GM15510 (cell line): ENCODE results near the gene DHX16.
A peak's percentile ranks its signal among the peaks of the same experiment; 100 is the strongest.

Experiments used
- POLR2A ChIP-seq: IDR thresholded peaks from 3 replicates; pipeline ENCODE4 v1.6.1; 2011; ENCODE audit warnings: borderline replicate concordance; ENCODE audit not compliant: insufficient read length; ENCODE audit errors: extremely low read depth

The DHX16 gene

DNA sequence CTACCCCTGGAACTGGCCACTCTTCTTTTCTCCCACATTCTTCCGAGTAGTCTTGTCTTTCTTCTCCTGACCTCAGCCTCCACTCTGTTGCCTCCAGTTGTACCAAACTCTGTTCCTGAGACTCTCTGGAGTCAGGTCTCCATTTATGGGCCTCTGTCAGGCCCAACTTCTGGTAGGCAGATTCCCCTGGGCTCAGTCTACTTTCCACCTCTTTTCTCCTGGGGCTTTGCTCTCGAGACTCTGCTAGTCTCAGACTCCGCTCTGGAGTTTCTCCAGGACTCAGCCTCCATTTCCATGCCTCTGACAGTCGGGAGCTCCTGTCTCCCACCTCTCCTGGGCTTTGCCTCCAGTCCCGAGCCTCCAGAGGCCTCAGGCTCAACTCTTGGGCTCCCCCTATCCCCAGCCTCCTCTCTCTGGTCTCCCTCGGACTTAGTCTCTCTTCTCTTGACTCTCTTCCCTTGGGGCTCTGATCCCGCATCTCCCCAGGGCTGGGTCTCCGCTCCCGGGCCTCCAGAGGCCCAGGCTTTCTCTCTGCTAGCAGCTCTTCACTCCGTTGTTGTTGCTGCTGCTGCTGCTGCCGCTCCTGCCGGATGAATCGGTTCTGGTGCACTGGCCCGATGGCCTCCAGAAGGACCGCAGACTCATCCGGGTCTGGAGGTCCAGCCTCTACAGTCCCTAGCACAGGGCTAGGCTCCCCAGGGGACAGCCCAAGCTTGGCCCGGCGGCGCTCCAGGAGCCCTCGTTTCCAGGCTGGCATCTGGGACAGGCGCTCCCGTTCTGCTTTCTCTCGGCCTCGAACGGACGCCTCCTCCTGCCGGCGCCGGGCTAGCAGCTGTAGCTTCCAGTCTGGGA is 12.6 kb upstream of the DHX16 start:
- no peak for TF ChIP-seq POLR2A

DNA sequence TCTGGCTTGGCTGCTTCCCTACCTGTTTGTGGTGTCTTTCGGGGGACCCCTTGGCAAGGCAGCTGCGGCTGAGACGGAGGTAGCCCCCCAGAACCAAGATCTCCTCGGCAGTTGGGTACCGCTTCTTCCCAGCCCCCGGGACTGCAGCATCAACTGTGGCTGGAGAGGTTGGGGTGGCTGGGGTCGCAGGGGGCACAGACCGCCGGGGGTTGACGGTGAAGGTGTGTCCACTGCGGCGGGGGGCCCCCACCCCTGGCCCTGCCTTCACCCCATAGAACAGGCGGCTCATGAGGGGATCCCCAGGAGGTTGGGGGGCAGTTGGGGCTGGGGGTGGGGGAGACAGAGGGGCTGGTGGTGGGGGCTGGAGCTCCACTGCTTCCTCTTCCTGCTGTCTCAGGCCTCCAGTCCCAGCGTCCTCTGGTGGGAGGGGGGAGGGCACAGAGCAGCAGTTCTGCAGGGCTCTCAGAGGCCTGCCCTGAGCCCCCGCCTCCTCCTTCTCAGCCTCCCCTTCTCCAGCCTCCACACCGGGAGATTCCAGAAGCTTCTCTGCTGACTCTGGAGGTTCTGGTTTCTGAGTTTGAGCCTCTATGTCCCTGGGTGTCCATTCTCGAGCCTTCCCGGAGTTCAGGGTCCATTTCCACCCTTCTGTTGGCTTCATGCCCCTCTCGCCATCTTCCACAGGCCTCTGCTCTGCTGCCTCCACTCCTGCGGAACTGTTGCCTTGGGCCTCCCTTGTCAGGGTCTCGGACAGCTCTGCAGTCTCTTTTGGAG is 11.8 kb upstream of the DHX16 start:
- peak; percentile 38 for TF ChIP-seq POLR2A

DNA sequence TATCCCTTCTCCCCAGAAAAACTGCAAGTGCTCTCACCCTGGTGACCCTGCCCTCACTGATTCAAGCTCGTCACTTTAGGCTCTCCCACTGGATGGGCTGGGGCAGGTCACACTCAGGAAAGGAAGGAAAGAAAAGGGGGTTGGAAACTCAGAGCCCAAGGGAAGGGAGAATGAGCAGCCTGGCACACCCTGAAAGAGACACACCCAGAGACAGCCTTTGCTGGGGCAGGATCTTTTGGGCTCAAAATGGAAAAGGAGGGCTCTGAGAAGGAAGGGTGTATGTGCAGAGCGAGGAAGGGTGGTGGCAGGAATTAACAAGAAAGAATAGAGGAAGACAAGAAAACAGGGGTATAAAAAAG is 11.2 kb upstream of the DHX16 start:
- no peak for TF ChIP-seq POLR2A

DNA sequence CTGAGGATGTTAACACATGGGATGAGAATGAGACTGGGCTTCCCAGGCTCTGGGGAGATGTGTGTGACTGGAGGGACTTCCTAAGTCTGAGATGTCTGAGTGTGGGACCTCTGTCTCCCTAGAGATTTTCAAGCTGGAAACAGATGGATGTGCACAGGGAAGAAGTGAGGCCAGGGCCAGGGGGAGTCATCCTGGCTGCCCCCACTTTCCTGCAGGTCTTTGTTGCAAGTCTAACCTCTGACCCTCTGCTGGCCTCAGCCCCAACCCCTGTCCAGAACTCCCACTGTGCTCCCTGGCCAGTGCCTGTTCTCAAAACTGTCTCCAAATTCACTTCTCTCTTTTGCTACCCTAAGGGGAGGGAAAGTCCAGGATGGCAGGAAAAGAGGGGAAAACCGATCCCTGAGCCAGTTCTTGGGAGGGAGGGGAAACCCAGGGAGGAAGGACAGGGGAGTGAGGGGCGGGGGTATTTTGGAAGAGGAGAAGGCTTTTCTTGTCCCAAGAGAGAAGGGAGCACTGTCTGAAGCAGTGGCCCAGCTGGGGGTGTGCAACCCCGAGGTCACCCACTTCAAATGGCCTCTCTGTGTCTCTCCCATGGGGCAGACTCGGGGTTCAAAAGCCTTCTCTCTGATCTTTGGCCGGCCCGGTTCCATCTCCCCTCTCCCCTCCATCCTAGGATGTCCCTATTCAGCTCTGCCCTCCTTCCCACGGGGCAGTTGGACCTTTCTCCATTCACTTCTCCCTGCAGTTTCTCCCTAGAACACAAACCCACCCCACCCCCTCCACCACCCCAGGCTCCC is 10.6 kb upstream of the DHX16 start:
- no peak for TF ChIP-seq POLR2A

DNA sequence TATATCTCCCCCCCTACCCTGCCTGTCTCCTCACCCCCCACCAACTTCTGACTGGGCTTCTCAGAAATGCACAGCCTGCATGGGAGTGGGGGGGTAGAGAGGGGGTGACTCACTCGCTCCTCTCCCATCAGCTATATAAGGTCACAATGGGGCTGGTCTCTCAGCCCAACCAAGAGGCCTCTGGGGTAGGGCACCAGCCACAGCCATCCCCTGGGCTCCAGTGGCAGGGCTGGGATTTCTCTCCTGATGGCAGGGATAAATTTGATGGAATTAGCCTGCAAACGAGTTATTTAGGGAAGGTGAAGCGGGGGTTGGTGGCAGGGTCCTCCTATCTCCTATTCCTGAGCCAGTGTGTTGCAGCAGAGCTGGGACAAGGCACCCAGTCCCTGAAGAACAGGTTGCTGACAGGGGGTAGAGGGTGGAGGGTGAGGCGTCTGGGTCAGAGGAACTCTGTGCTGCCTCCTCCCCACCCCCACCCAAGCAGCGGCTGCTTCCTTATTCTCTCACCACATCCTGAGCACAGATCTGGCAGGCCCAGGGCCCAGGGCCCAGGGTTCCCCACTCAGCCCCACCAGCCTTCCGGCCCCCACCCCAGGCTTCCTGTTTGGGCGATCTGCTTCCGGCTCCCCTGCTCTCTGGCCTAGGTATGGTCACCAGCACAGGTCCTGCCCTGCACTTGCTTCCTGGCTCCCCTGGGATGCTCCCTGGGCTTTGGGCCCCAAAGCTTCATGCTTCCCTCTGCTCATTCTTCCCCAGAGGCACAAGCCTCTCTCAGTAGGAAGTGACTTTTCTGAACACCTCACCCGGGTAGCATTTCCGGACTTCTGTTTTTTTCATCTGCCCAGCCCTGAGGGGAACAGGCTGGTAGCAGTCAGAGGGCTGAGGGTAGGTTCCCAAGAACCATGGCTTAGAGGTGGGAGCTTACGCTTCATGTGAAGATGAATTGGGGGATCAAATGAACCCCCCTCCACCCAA is 9.6 kb upstream of the DHX16 start:
- TF ChIP-seq POLR2A: peak; percentile 77

DNA sequence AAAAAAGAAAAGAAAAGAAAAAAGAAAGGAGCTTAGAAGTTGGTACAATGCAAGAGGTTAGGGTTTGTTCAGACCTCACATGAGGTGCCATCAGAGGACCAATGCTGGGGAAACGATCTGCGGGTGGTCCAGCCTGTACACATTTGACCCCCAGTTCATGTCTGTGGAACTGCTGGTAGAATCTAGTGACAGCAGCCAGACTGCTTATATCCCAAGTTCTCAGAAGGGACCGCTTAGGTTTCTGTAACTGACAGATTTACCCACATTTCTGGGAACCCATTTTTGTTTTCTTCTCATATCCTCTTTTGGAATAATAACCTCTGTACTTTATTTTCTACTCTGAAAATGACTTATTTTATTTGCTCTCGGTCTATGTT is 8.9 kb upstream of the DHX16 start:
- no peak for TF ChIP-seq POLR2A

DNA sequence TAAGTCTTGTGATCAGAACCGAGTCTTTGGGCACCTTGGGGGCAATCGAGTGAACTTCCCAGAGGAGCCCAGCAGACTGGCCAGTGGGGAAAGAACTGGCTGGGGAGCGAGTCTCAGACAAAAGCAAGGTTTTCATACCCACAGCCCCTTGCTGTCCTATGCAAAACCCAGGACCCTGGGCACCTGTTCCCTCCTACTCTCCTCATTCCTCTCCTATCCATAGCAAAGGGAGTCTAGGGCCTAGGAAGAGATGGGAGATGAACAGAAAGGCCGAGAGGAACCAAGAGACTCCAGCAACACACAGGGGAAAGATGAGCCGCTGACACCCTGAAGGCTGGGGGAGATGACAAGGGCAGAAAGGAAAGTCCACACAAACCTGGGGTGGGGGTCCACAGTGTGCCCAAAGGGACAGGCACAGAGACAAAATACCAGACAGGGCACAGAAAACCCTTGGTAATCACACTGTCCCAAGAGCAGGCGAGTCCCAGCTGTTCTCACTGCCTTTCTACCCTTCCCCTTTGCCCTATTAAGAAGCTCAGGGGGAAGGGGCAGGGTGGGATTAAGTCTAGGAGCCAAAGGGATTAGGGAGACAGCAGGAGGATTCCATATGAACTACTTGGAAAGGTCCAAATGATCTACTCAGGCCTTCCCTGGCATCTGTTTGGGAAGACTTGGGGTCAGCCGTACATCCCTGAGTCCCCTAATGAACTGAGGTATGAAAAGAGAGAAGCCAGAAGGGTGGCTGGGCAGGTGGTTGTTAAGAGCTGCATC is 7.1 kb upstream of the DHX16 start:
- no peak for TF ChIP-seq POLR2A

DNA sequence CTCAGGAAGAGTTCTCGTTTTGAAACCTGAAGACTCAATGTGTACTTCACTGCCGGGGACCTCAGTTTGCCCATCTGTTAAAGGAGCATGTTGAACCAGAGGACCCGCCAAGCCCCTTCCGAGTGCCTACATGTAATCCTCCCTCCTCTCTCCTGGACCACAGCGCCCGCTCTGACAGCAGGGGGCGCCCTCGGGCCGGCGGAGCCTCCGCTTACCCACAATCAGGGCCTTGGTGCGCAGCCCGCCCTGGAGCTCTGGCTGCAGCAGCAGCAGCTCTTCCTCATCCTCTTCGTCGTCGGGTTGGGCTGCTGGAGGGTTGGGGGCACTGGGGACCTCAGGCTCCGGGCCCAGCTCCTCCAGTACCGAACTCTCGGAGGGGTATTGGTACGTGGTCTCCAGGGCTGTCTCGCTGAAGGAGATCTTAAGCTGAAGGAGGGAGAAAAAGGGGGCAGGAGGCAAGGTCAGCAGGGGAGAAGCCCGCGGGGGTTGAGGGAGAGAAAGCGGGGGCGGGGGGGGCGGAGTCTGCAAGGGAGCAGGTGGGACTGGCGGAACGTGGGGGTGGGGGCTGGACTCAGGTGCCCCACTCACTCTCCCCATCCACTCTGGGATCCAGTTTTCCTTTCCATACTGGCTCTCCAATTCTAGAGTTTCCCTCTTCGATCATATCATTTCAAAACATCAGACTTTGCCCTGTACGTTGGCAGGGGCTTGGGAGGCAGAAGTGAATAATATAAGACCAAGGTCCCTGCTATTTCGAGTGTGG is 6.3 kb upstream of the DHX16 start:
- TF ChIP-seq POLR2A: no peak

DNA sequence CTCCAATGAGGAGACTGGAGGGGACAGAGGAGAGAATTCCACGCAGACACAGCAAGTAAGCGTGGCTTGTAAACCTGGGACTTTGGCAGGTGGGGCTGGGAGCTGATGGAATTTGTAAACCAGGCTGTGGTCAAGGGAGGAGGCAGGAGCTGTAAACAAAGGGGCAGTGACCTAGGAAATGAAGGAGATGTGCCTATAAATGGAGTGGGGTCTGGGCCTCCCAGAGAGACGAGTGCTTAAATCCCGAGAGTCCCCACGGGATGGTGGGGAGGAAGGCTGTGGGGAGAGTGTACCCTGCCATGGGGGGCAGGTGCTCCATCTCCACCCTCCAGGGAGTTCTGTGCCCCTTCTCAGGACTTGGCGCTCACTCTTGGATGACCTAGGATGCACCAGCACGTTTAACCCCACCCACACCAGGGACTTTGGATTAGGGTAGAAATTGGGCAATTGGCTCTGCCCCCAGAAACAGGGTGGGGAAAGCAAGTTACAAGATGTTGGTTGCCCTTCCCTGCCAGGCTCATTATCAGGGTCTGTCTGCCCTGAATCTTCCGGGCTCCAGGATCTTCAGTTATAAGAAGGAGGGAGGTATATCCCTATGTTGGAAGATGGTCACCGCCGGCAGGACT is 4.0 kb upstream of the DHX16 start:
- TF ChIP-seq POLR2A: no peak

DNA sequence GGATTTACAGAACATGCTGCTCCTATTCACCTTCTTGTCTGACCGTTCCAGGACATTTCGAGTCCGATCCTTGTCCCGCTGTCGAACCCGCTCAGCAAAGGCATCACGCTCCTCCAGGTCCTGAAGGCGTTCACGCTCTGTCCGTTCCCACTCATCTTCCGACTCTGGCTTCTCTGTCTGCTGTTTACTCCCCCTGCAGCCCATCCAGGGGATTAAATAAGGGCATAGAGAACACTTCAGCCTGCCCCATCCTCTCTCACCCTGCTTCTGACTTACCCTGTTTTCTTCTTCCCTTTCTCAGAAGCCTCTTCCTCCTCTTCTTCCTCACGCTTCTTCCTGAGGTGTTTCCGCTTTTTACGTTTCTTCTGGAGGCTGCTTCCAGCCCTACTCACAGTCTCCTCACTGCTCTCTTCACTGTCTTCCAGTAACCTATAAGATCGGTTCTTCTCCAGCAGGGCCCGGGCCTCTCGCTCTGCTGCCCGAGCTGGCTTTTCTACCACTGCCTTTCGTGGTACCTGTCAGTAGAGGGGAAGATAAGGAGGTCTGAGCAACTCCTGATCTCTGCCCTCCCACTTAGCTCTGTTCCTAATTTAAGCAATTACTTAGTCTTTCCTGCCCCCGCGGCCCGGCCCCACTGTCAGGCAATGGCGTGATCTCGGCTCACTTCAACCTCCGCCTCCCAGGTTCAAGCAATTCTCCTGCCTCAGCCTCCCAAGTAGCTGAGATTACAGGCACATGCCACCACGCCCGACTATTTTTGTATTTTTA is 1.9 kb downstream of the DHX16 start:
- TF ChIP-seq POLR2A: no peak

DNA sequence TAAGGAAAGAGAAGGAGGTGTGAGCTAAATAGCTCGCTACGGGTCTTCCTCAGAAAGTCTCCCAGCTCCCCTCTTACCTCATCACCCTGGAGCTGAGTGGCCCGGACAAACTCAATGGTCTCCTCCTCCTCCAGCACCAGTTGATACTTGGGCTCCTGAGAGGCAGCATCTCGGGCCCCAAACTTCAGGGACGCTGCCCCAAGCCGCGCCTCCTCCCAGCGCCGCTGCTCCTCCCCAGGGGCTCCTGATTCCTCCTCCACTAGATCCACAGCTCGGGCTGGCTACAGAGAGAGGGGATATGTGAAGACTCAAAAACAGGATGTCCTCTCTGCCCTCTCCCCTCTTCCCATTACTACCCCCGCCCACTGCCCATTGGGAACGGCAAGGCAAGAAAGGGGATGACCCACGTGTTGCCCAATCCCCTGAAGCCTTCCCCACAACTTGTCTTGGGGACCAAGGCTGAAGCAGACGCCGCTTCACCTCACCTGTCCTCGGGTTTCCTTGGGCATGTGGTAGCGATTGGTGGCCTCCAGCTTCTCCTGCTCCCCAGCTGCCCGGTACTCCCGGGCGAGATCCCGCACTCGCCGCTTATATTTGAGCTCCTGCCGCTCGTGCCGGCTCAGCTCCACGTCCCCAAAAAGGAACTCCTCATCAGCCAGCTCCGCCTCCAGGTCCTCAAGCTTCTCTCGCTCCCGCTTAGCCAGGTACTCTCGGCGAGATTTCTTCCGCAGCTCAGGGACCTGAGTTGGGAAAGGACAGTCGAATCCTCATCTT is 7.6 kb downstream of the DHX16 start:
- TF ChIP-seq POLR2A: no peak

DNA sequence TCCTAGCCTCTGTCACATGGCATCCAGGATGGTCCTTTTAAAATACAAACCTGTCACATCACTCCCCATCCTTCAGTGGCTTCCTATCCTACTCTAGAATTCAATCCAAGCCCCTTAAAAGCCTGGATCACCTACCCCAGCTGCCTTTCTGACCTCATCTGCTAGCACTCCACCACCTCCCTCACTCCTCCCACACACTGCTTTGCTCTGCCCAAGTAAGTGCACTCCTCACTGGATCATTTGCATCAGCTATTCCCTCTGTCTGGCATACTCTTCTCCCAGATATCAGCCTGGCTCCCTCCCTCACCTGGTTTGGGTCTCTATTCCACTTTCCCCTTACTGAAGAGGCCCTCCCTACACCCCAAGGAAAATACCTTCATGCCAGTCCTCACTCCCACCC is 15.4 kb downstream of the DHX16 start:
- TF ChIP-seq POLR2A: no peak
